Jurkat, Clone E6-1 (cell line): ENCODE data around the gene S1PR5.

Experiments
- DNase-seq: peaks from one replicate; pipeline ENCODE4 v3.0.0-alpha.2; 2011; ENCODE audit warnings: low read depth, low spot score
- H3K4me3 ChIP-seq: 2 replicates; pipeline ENCODE4 v1.5.1; 2011; ENCODE audit warnings: mild to moderate bottlenecking, low read length, control low read depth, moderate library complexity

The S1PR5 gene

GRCh38 chr19:10491472-10492047, 25.7 kb downstream of the S1PR5 start:
- no peak for DNase-seq
- no peak overlapping the region for H3K4me3 ChIP-seq

GRCh38 chr19:10486551-10486950, 30.7 kb downstream of the S1PR5 start:
- no peak overlapping the region for H3K4me3 ChIP-seq
- DNase-seq, result no peak

- H3K4me3 ChIP-seq, result no peak overlapping the region
- DNase-seq, result peak; percentile 81
Observed at GRCh38 chr19:10478903-10479384, 38.3 kb downstream of the S1PR5 start.

GRCh38 chr19:10478476-10478875, 38.8 kb downstream of the S1PR5 start:
- no peak for DNase-seq

GRCh38 chr19:10474962-10475451, 42.2 kb downstream of the S1PR5 start:
- DNase-seq, result no peak
- no peak overlapping the region for H3K4me3 ChIP-seq

More at GRCh38 chr19:10478476-10478875, 38.8 kb downstream of the S1PR5 start:
- H3K4me3 ChIP-seq, result no peak overlapping the region

- DNase-seq, result no peak
- H3K4me3 ChIP-seq, result no peak overlapping the region
Observed at GRCh38 chr19:10473192-10473591, 44.1 kb downstream of the S1PR5 start.

- peak; percentile 52 for DNase-seq
- no peak overlapping the region for H3K4me3 ChIP-seq
Observed at GRCh38 chr19:10471909-10472308, 45.3 kb downstream of the S1PR5 start.

- no peak for DNase-seq
- no peak overlapping the region for H3K4me3 ChIP-seq
Observed at GRCh38 chr19:10468133-10468532, 49.1 kb downstream of the S1PR5 start.

- H3K4me3 ChIP-seq, result no peak overlapping the region
- no peak for DNase-seq
Observed at GRCh38 chr19:10467104-10467706, 50.0 kb downstream of the S1PR5 start.

- no peak for DNase-seq
- H3K4me3 ChIP-seq, result no peak overlapping the region
Observed at GRCh38 chr19:10464456-10464855, 52.8 kb downstream of the S1PR5 start.
